Brain microvascular endothelial cell (primary cell): ENCODE data around the gene DARS1.
A peak's percentile ranks its signal among the peaks of the same experiment; 100 is the strongest.
"Not testable (repeated sequence)": the region's sequence is repeated elsewhere in the genome, so short reads cannot be mapped to it uniquely, and the experiment has no call there.

Experiments
- DNase-seq: peaks from one replicate; pipeline ENCODE4 v3.0.0-alpha.2; 2020
- H3K27ac ChIP-seq: fragments of 250-450 bp; sonication (Bioruptor Pico); 2 replicates; pipeline ENCODE4 v1.5.1; 2020; ENCODE audit warnings: mild to moderate bottlenecking, moderate library complexity
- H3K27me3 ChIP-seq: fragments of 250-450 bp; sonication (Bioruptor Pico); replicated peaks from 2 replicates; pipeline ENCODE4 v1.5.1; 2020; ENCODE audit warnings: mild to moderate bottlenecking
- H3K36me3 ChIP-seq: fragments of 250-450 bp; sonication (Bioruptor Pico); replicated peaks from 2 replicates; pipeline ENCODE4 v1.5.1; 2020; ENCODE audit warnings: mild to moderate bottlenecking
- H3K4me3 ChIP-seq: 2 replicates; pipeline ENCODE4 v1.5.1; 2011; ENCODE audit warnings: low read depth, mild to moderate bottlenecking, control low read depth, low read length, moderate library complexity
- in situ Hi-C: cut with HindIII; loops from 2 replicates; pipeline ENCODE4 v1.10.0; 2017; ENCODE audit warnings: low sequenced_read_pairs, low pct_ligation_motif_present
- TF ChIP-seq, protein P1 (sequence below): IDR thresholded peaks from 2 replicates; pipeline ENCODE4 v1.5.1; 2011; ENCODE audit warnings: low read depth, mild to moderate bottlenecking, moderate library complexity, low read length, control low read depth, inconsistent platforms; ENCODE audit errors: missing control alignments

DARS1 gene

DNA sequence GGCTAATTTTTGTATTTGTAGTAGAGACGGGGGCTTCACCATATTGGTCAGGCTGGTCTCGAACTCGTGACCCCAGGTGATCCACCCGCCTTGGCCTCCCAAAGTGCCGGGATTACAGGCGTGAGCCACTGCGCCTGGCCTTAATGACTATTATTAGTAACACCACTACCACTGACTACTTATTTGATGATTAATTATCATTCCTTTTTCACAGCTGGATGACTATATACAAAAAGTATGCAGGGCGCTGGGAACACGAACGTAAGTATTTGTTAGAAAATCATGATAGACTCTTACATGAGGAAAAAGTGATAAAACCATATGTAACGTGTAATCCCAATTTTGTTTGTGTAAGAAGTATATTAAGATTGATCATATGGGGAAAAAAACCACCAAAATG, 21.6 kb downstream of the DARS1 start:
- TF ChIP-seq, protein P1, sequence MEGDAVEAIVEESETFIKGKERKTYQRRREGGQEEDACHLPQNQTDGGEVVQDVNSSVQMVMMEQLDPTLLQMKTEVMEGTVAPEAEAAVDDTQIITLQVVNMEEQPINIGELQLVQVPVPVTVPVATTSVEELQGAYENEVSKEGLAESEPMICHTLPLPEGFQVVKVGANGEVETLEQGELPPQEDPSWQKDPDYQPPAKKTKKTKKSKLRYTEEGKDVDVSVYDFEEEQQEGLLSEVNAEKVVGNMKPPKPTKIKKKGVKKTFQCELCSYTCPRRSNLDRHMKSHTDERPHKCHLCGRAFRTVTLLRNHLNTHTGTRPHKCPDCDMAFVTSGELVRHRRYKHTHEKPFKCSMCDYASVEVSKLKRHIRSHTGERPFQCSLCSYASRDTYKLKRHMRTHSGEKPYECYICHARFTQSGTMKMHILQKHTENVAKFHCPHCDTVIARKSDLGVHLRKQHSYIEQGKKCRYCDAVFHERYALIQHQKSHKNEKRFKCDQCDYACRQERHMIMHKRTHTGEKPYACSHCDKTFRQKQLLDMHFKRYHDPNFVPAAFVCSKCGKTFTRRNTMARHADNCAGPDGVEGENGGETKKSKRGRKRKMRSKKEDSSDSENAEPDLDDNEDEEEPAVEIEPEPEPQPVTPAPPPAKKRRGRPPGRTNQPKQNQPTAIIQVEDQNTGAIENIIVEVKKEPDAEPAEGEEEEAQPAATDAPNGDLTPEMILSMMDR: no peak
- no peak overlapping the region for H3K27ac ChIP-seq
- H3K4me3 ChIP-seq: no peak overlapping the region
- in situ Hi-C loops: no loop called here
- H3K27me3 ChIP-seq: no peaks in the 10 kb centered on the region
- DNase-seq: peak; percentile 19
- no peaks in the 10 kb centered on the region for H3K36me3 ChIP-seq

DNA sequence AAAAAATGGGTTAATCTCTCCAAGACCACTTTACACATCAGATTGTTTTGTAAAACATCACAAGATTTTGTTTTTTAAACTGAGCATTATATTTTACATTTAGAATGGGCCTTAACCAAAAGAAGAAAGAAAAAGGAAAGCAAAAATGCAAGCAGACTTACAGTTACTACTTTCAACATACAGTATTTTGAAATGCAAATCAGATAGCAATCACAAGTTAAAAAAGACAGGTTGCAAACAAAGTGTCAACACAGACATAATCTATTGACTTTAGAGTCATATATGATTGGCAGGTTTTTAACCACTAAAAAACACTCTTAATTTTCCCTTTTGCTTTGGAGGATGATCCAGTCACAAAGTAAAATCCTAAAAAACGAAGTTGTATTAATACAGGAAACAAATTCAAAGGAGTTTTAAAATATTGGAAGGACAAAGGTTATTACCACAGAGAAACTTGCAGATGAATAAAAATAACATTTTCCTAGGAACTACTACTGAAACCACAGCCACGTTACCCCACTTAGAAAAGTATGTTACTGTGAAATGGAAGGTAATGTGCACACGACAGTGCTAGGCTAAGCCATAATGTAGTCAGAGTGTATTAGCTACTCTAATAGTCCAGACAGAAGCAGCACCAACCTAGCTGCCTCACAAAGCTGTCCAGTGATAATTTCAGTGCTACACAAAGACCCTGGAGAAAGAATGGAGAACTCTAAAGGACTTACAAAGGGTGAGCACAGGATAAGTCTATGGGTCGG, 22.9 kb downstream of the DARS1 start:
- Histone ChIP-seq H3K4me3 (no peak overlapping the region), H3K27me3 (no peaks in the 10 kb centered on the region), H3K36me3 (no peaks in the 10 kb centered on the region), H3K27ac (no peak overlapping the region)
- DNase-seq: no peak
- TF ChIP-seq, protein P1: no peak
- in situ Hi-C loops: no loop called here

DNA sequence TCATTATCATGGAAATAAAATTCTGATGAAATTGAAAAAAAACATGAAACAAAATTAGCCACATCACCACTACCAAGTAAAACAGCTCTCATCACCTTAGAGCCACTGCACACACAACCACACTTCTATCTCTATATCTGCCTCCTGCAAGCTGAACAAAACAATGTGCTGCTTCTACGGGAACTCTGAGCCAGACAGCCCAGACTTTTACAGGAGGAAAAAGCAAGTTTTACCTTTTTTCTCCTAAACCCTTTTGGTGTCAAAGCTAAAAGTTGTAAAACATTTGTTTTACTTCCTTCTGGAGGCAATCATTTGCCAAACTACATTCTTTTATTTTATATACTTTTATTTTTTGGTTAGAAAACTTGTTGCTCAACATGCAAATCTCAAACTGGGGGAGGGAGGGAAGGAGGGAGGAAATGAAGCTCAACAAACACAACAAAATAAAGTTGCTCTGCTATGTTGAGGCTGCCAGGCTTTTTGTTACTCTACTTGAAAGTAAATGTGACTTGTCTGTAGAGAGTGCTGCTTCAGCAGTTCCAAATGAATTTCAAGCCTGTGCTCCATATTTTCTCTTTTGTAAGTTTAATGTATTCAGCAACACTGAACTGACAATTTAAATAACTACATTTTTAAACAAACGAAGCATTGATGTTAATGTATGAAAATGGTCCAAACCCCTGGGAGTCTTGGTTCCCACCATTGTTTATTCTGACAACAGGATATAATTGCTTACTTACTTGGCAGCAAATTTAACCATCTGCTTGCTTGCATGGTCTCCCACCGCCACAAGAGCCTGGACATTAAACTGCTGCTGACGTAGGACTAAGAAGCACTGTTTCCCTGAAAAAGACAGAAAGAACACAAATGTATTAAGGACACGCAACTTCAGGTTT, 24.5 kb downstream of the DARS1 start:
- Histone ChIP-seq H3K27me3 (no peaks in the 10 kb centered on the region), H3K27ac (no peak overlapping the region), H3K36me3 (no peaks in the 10 kb centered on the region), H3K4me3 (no peak overlapping the region)
- in situ Hi-C loops: no loop called here
- TF ChIP-seq, protein P1: no peak
- DNase-seq: no peak

DNA sequence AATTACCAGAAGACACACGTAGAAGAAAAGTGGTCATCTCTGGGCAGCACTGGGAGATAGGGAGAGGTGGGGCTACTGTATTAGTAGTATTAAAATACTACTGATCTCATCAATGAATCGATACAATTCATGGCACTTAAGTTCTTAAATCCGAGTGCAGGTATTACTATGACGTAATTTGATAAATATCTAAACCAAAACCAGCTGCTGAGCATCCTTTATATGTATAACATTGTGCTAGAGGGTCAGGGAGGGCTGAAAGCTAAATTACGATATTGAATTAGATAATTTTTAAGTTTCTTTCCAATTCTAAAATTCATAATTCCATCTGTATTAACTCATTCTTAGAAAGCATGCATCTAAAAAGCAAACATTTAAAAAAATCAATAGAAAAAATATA, 25.3 kb downstream of the DARS1 start:
- TF ChIP-seq, protein P1: no peak
- in situ Hi-C loops: no loop called here
- Histone ChIP-seq H3K27me3 (no peaks in the 10 kb centered on the region), H3K27ac (no peak overlapping the region), H3K4me3 (no peak overlapping the region), H3K36me3 (no peaks in the 10 kb centered on the region)
- no peak for DNase-seq

DNA sequence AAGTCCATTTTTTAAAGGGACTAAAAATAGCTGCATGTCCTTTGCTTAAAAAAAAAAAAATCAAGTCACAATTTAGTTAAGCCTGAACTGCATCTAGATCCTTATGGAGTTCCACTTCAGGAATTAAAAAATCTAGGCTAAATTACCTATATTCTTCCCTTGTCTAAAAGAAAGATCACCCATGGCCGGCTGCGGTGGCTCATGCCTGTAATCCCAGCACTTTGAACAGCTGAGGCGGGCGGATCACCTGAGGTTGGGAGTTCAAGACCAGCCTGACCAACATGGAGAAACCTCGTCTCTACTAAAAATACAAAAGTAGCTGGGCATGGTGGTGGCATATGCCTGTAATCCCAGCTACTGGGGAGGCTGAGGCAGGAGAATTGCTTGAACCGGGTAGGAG, 26.5 kb downstream of the DARS1 start:
- DNase-seq, H3K36me3 ChIP-seq, H3K27me3 ChIP-seq, H3K27ac ChIP-seq, in situ Hi-C loops, H3K4me3 ChIP-seq: not testable (repeated sequence)

DNA sequence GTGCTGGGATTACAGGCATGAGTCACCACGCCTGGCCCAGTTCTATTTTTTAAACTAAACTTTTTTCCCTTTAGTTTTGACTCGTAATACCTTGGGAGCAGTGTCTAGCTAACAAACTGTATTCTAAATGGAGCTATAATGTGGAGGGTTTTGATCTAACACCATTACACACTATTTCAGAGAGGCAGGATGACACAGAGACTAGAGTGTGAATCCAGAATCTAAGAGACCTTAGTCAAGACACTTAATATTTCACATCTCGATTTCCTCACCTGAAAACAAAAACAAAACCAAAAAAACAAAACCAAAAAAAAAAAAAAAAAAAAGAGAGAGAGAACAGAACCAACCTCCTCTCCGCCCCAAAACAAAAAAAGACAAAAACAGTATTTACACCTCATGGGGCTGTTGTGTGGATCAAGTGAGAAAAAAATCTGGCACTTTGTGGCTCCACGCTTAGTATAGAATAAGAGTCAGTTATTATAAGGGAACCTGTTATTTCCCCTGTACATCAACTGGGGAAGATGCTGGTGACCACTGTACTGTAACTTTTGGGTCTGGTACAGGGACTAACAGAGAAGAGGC, 31.3 kb downstream of the DARS1 start:
- H3K36me3 ChIP-seq: no peaks in the 10 kb centered on the region
- no peaks in the 10 kb centered on the region for H3K27me3 ChIP-seq
- DNase-seq: no peak
- no peak overlapping the region for H3K4me3 ChIP-seq
- in situ Hi-C loops: no loop called here
- TF ChIP-seq, protein P1: no peak
- no peak overlapping the region for H3K27ac ChIP-seq
